Brain microvascular endothelial cell (primary cell): ENCODE measurements around the gene EHD2.
A peak's percentile ranks its signal among the peaks of the same experiment; 100 is the strongest.
"Not testable (repeated sequence)": the region's sequence is repeated elsewhere in the genome, so short reads cannot be mapped to it uniquely, and the experiment has no call there.

Experiments used
- DNase-seq: peaks from one replicate; pipeline ENCODE4 v3.0.0-alpha.2; 2020
- H3K27ac ChIP-seq: fragments of 250-450 bp; sonication (Bioruptor Pico); 2 replicates; pipeline ENCODE4 v1.5.1; 2020; ENCODE audit warnings: mild to moderate bottlenecking, moderate library complexity
- H3K27me3 ChIP-seq: fragments of 250-450 bp; sonication (Bioruptor Pico); replicated peaks from 2 replicates; pipeline ENCODE4 v1.5.1; 2020; ENCODE audit warnings: mild to moderate bottlenecking
- H3K36me3 ChIP-seq: fragments of 250-450 bp; sonication (Bioruptor Pico); replicated peaks from 2 replicates; pipeline ENCODE4 v1.5.1; 2020; ENCODE audit warnings: mild to moderate bottlenecking
- H3K4me3 ChIP-seq: 2 replicates; pipeline ENCODE4 v1.5.1; 2011; ENCODE audit warnings: low read depth, mild to moderate bottlenecking, control low read depth, low read length, moderate library complexity
- CTCF ChIP-seq: IDR thresholded peaks from 2 replicates; pipeline ENCODE4 v1.5.1; 2011; ENCODE audit warnings: low read depth, mild to moderate bottlenecking, moderate library complexity, low read length, control low read depth, inconsistent platforms; ENCODE audit errors: missing control alignments
- in situ Hi-C: cut with HindIII; loops from 2 replicates; pipeline ENCODE4 v1.10.0; 2017; ENCODE audit warnings: low sequenced_read_pairs, low pct_ligation_motif_present

The EHD2 gene

GRCh38 chr19:47716270-47716937, 3.2 kb downstream of the EHD2 start:
- in situ Hi-C loops, result no loop called here
- DNase-seq, result no peak
- Histone ChIP-seq H3K36me3 (peaks cover 26% of the 10 kb centered on the region), H3K27ac (no peak overlapping the region), H3K4me3 (no peak overlapping the region), H3K27me3 (no peaks in the 10 kb centered on the region)
- TF ChIP-seq CTCF, result no peak

- H3K4me3 ChIP-seq, DNase-seq, in situ Hi-C loops, H3K27me3 ChIP-seq: not testable (repeated sequence)
- H3K36me3 ChIP-seq, result peaks cover 32% of the 10 kb centered on the region
- H3K27ac ChIP-seq, result peak overlapping the region; percentile 75
Measured at GRCh38 chr19:47718415-47719046, 5.3 kb downstream of the EHD2 start.

- peak overlapping the region; percentile 27 for H3K4me3 ChIP-seq
- H3K27ac ChIP-seq, result peak overlapping the region; percentile 75
- TF ChIP-seq CTCF, result no peak
- peaks cover 35% of the 10 kb centered on the region for H3K36me3 ChIP-seq
- in situ Hi-C loops, result no loop called here
- no peaks in the 10 kb centered on the region for H3K27me3 ChIP-seq
- peak; percentile 85 for DNase-seq
Measured at GRCh38 chr19:47719047-47719859, 6.0 kb downstream of the EHD2 start.

GRCh38 chr19:47720669-47721422, 7.6 kb downstream of the EHD2 start:
- TF ChIP-seq CTCF, result no peak
- Histone ChIP-seq H3K27me3 (no peaks in the 10 kb centered on the region), H3K36me3 (peaks cover 39% of the 10 kb centered on the region), H3K27ac (no peak overlapping the region), H3K4me3 (no peak overlapping the region)
- in situ Hi-C loops, result no loop called here
- no peak for DNase-seq

GRCh38 chr19:47723581-47723940, 10.3 kb downstream of the EHD2 start:
- in situ Hi-C loops, result no loop called here
- Histone ChIP-seq H3K4me3 (peak overlapping the region; percentile 22), H3K36me3 (peaks cover 51% of the 10 kb centered on the region), H3K27me3 (no peaks in the 10 kb centered on the region), H3K27ac (peak overlapping the region; percentile 73)
- no peak for TF ChIP-seq CTCF
- DNase-seq, result peak; percentile 88
